ENCODE data around the gene PCK2.

PCK2 gene

DNA sequence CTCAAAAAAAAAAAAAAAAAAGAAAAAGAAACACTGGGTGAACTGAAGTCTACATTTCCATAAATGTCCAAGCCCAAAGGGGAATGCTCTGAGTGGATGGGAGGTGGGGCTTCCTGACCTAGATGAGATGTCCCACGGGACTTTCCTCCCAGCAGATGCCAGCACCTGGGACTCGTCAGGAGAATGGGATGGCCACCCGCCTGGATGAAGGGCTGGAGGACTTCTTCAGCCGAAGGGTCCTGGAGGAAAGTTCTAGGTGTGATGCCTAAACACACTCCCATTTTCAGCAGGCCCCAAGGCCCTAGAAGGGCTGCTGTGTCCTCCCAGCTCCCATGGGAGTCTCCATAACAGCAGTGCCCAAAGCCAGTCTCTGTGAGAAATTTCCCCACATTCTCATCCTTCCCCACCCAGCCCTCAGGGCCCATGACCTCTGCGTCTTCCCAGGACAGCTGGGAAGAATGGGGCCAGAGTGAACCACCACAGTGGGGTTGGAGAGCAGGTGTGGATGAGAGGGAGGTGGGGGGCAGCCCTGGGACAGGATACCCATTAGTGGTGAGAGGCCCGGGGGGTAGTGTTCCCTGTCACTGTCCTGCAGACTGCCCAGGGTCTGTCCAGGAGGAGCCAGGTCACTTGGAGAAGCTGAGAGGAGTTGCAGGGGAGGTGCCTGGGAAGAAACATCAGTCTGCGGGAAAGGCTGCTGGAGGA, 29.9 kb upstream of the PCK2 start:
- no peak overlapping the region for H3K4me3 ChIP-seq (ENCODE audit: low read depth, low read length)
- H3K27ac ChIP-seq (ENCODE audit: extremely low read depth, low read depth, low read length), result no peak overlapping the region
- no peaks in the 10 kb centered on the region for H3K4me1 ChIP-seq (ENCODE audit: control insufficient read depth, insufficient read depth, low read length)
- no peak for TF ChIP-seq ZNF121 (tag by site-specific recombination; IDR thresholded peaks at IDR 0.05)
- TF ChIP-seq ZNF341 (tag by site-specific recombination; IDR thresholded peaks at IDR 0.05; ENCODE audit: low read depth), result no peak
- TF ChIP-seq ZEB2 (tag by site-specific recombination; IDR thresholded peaks at IDR 0.05), result no peak
- no peak for TF ChIP-seq ZNF292 (tag by site-specific recombination; IDR thresholded peaks at IDR 0.05; ENCODE audit: borderline replicate concordance, low read depth)
- no peak for TF ChIP-seq INSM2 (tag by site-specific recombination; IDR thresholded peaks at IDR 0.05)
- no peak for TF ChIP-seq ZNF654 (tag by site-specific recombination; IDR thresholded peaks at IDR 0.05; ENCODE audit: low read depth)
- no peak for TF ChIP-seq ZNF747 (tag by site-specific recombination; IDR thresholded peaks at IDR 0.05)
- TF ChIP-seq ZNF202 (tag by site-specific recombination; IDR thresholded peaks at IDR 0.05; ENCODE audit: borderline replicate concordance), result no peak
- TF ChIP-seq ZNF664 (tag by site-specific recombination; IDR thresholded peaks at IDR 0.05), result no peak
- TF ChIP-seq, protein P1, sequence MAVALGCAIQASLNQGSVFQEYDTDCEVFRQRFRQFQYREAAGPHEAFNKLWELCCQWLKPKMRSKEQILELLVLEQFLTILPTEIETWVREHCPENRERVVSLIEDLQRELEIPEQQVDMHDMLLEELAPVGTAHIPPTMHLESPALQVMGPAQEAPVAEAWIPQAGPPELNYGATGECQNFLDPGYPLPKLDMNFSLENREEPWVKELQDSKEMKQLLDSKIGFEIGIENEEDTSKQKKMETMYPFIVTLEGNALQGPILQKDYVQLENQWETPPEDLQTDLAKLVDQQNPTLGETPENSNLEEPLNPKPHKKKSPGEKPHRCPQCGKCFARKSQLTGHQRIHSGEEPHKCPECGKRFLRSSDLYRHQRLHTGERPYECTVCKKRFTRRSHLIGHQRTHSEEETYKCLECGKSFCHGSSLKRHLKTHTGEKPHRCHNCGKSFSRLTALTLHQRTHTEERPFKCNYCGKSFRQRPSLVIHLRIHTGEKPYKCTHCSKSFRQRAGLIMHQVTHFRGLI (tag by site-specific recombination; IDR thresholded peaks at IDR 0.05), result no peak
- no peak for TF ChIP-seq BCL6B (tag by site-specific recombination; IDR thresholded peaks at IDR 0.05)
- no peak for TF ChIP-seq ZNF596 (tag by site-specific recombination; IDR thresholded peaks at IDR 0.05)
- TF ChIP-seq SP2 (tag by site-specific recombination; IDR thresholded peaks at IDR 0.05), result no peak
- TF ChIP-seq SP3 (tag by site-specific recombination; IDR thresholded peaks at IDR 0.05), result no peak
- TF ChIP-seq FEZF1 (tag by site-specific recombination; IDR thresholded peaks at IDR 0.05), result no peak
- TF ChIP-seq ZNF623 (tag by site-specific recombination; IDR thresholded peaks at IDR 0.05), result no peak
- CTCF ChIA-PET, result interaction anchor here (0.5 to 8.9 kb wide), 5 partner anchors 14 to 50 kb away, joined by 3 to 247 read pairs (median 4); partner anchors contain the start of genes DCAF11 and PCK2
- H3K36me3 ChIP-seq (ENCODE audit: control insufficient read depth in 2 of 2, insufficient read depth in 1 of 2, low read length in 2 of 2), result no peaks in the 10 kb centered on the region
- POLR2A ChIA-PET, result interaction anchor here (0.6 kb wide), 1 partner anchor 28 kb away, joined by 3 read pairs; no protein-coding TSS in a partner anchor
- H3K9me3 ChIP-seq (ENCODE audit: control insufficient read depth, insufficient read depth, low read depth, low read length), result no peaks in the 10 kb centered on the region

GRCh38 chr14:24064856-24065255, 29.3 kb upstream of the PCK2 start:
- no peak overlapping the region for H3K4me3 ChIP-seq (ENCODE audit: low read depth, low read length)
- ChIA-PET CTCF (interaction anchor here (0.5 to 1.7 kb wide), 4 partner anchors 13 to 49 kb away, joined by 3 to 7 read pairs (median 4); partner anchors contain the start of gene DCAF11), POLR2A (no interaction called here)
- no peaks in the 10 kb centered on the region for H3K9me3 ChIP-seq (ENCODE audit: control insufficient read depth, insufficient read depth, low read depth, low read length)
- no peaks in the 10 kb centered on the region for H3K36me3 ChIP-seq (ENCODE audit: control insufficient read depth in 2 of 2, insufficient read depth in 1 of 2, low read length in 2 of 2)
- no peaks in the 10 kb centered on the region for H3K4me1 ChIP-seq (ENCODE audit: control insufficient read depth, insufficient read depth, low read length)
- no peak overlapping the region for H3K27ac ChIP-seq (ENCODE audit: extremely low read depth, low read depth, low read length)
- TF ChIP-seq ZNF701 (tag by site-specific recombination; IDR thresholded peaks at IDR 0.05), result no peak
- no peak for TF ChIP-seq ZNF704 (tag by site-specific recombination; IDR thresholded peaks at IDR 0.05)
- TF ChIP-seq ZSCAN16 (tag by site-specific recombination; IDR thresholded peaks at IDR 0.05), result no peak
- TF ChIP-seq ZNF214 (tag by site-specific recombination; IDR thresholded peaks at IDR 0.05; ENCODE audit: borderline replicate concordance), result no peak
- no peak for TF ChIP-seq PBX3 (CRISPR knock-in tag; IDR thresholded peaks at IDR 0.05)
- no peak for TF ChIP-seq ZNF302 (tag by site-specific recombination; IDR thresholded peaks at IDR 0.05; ENCODE audit: low read depth)
- TF ChIP-seq ZNF514 (tag by site-specific recombination; IDR thresholded peaks at IDR 0.05), result no peak
- TF ChIP-seq ZBTB8A (tag by site-specific recombination; IDR thresholded peaks at IDR 0.05), result no peak
- TF ChIP-seq ZNF544 (tag by site-specific recombination; IDR thresholded peaks at IDR 0.05), result no peak
- TF ChIP-seq ZNF16 (tag by site-specific recombination; IDR thresholded peaks at IDR 0.05; ENCODE audit: low read depth), result no peak

Data from HEK293 (cell line).